Adipocyte (in vitro differentiated cells): ENCODE measurements around the gene TCF7L1.

Experiments used
- DNase-seq: peaks from one replicate; pipeline ENCODE4 v3.0.0-alpha.2; 2015; ENCODE audit warnings: low read depth
- H3K27me3 ChIP-seq: replicated peaks from 2 replicates; pipeline ENCODE4 v1.7.0; 2013; ENCODE audit warnings: mild to moderate bottlenecking, low read length, moderate library complexity; ENCODE audit not compliant: control insufficient read depth, insufficient read depth
- H3K36me3 ChIP-seq: 2 replicates; pipeline ENCODE4 v1.7.0; 2013; ENCODE audit warnings: low read length, mild to moderate bottlenecking, moderate library complexity; ENCODE audit not compliant: control insufficient read depth, insufficient read depth, severe bottlenecking
- H3K4me1 ChIP-seq: 2 replicates; pipeline ENCODE4 v1.7.0; 2013; ENCODE audit warnings: mild to moderate bottlenecking, low read length, moderate library complexity; ENCODE audit not compliant: control insufficient read depth, insufficient read depth
- H3K4me3 ChIP-seq: 2 replicates; pipeline ENCODE4 v1.7.0; 2013; ENCODE audit warnings: mild to moderate bottlenecking, low read length, moderate library complexity
- H3K9ac ChIP-seq: 2 replicates; pipeline ENCODE4 v1.7.0; 2013; ENCODE audit warnings: mild to moderate bottlenecking, low read length, moderate library complexity
- H3K9me3 ChIP-seq: 2 replicates; pipeline ENCODE4 v1.7.0; 2013; ENCODE audit warnings: mild to moderate bottlenecking, low read length, moderate library complexity; ENCODE audit not compliant: control insufficient read depth

The TCF7L1 gene

DNA sequence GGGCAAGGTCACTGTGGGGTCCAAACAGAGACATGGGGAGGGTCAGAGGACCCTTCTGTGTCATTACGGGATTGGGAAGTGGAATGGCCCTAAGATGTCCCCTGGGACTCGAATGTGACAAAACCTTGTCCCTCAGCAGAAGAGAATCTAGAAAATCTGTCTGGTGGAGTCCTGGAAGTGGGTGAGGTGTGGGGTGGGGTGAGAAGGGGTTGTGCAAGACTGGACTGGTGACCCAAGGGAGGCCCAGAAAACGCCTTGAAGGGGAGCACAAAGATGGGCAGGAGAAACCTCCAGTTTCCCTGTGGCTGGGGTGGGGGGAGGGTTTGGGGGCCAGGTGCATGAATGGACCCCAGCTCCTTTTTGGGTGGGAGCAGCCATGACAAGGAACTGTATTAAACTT, 79.6 kb downstream of the TCF7L1 start:
- Histone ChIP-seq H3K9ac (no peak overlapping the region), H3K36me3 (no peaks in the 10 kb centered on the region), H3K27me3 (no peaks in the 10 kb centered on the region), H3K9me3 (no peaks in the 10 kb centered on the region), H3K4me1 (peaks cover 16% of the 10 kb centered on the region), H3K4me3 (no peak overlapping the region)
- DNase-seq: no peak

DNA sequence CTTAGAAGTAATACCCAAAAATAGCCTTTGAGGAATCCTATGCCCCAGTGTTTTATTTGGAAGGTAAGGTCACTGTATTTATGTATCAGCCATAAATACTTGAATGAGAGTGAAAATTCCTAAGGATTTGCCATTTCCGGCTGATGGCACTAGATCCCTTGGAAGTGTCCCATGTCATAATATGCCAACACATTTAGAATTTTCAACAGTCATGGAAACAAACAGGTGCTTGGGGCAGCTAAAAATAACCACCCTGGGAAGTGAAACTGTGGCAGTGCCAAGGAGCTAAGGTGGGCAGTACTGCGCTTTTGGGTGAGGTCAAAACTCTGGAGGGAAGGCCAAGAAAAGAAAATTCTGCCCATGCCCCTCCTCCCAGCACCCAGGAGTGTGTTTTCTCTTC, 80.2 kb downstream of the TCF7L1 start:
- H3K36me3 ChIP-seq: no peaks in the 10 kb centered on the region
- no peak for DNase-seq
- H3K27me3 ChIP-seq: no peaks in the 10 kb centered on the region
- no peak overlapping the region for H3K9ac ChIP-seq
- peaks cover 16% of the 10 kb centered on the region for H3K4me1 ChIP-seq
- H3K4me3 ChIP-seq: no peak overlapping the region
- no peaks in the 10 kb centered on the region for H3K9me3 ChIP-seq

DNA sequence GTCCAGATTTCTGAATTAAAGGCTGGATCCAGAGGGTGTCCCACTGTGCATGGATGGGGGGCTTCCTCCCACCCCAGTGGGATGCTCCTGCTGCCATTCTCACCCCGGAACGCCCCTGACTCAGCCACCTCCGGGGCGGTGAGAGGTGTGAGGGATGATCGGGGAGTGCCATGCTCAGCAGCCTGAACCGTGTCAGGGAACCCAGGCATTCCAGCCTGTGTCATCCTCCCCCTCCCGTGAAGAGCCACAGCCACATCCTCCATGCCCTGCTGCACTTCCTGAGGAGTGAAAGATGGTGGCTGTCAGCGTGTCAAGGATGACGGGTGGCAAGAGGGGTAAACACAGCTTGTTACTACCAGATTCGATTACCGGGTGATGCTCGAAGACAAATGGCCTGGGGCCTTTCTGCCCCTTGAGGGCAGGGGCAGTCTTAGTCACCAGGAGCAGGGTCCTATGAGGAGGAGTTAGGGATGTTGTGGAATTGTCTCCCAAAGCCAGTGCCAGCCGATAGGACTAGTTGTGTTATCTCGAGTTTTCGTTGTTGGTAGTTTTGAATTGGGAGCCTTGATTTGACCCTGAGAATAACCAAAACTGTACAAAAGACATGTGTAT, 80.8 kb downstream of the TCF7L1 start:
- no peak for DNase-seq
- no peaks in the 10 kb centered on the region for H3K36me3 ChIP-seq
- no peak overlapping the region for H3K4me3 ChIP-seq

DNA sequence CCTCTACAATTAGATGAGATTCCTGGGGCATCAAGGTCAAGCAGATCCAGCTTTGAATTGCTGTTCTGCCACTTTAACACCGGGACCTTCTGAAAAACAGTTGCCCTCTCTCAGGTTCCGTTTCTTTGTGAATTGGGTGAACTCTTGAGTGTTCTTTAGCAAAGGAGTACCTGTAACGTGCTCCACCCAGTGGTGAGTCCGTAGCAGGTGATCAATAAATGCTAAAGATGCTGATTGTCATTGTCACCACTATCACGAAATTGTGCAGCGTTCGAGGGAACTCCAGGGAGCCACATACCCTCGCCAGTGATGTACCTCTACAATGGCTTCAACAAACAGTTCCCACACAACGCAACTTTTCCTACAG, 81.9 kb downstream of the TCF7L1 start:
- H3K27me3 ChIP-seq: no peaks in the 10 kb centered on the region
- H3K36me3 ChIP-seq: no peaks in the 10 kb centered on the region
- H3K4me1 ChIP-seq: peaks cover 16% of the 10 kb centered on the region
- H3K4me3 ChIP-seq: peak overlapping the region; percentile 17
- H3K9ac ChIP-seq: no peak overlapping the region
- DNase-seq: no peak
- H3K9me3 ChIP-seq: no peaks in the 10 kb centered on the region

More for the DNA sequence above, 80.8 kb downstream of the TCF7L1 start:
- Histone ChIP-seq H3K27me3 (no peaks in the 10 kb centered on the region), H3K9me3 (no peaks in the 10 kb centered on the region), H3K4me1 (peaks cover 16% of the 10 kb centered on the region), H3K9ac (no peak overlapping the region)

DNA sequence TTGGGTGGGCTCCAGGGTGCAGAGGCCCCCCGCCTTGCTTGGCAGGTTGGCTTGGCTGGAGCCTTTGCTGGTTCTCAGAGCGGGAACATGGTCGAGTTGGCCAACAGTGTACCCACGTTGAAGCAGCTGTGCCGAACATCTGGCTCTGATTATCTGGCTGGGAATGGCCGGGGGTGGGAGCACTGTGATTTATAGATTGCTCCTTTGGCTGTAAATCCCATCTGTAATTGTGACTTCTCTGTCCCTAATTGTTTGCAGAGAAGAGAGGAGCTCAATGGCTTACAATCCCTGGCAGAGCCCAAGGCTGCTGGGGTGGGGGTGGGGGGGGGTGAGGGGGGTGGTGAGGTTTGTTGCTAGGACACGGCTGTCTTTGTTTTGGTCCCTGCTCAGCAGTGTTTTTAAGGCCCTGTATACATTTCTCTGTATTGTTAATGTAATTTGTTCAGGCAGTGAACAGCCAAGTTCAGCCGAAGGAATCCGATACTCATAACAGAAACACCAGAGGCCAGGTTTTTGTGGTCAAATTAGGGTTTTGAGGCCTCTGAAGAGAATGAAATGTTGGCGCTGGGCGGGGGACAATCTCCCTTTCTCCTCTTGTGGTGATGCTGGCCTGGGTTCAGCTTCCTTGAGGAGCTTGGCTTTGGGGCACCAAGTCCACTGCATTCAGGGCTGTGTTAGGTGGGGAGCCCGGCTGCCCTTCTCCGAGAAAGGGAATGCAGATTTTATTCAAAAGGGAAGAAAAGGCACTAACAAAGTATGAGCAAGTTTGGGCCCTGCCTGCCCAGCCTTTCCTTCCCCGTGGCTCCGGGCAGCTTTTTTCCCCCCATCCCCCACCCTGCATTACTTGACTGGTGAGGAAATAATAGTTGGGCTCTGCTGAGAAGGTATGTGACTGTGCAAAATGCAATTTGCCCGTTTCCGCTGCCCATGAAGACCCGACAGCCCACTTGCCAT, 82.5 kb downstream of the TCF7L1 start:
- Histone ChIP-seq H3K36me3 (no peaks in the 10 kb centered on the region), H3K4me1 (peaks cover 17% of the 10 kb centered on the region), H3K9me3 (no peaks in the 10 kb centered on the region), H3K27me3 (no peaks in the 10 kb centered on the region), H3K9ac (no peak overlapping the region), H3K4me3 (peak overlapping the region; percentile 17)
- peak; percentile 96 for DNase-seq

DNA sequence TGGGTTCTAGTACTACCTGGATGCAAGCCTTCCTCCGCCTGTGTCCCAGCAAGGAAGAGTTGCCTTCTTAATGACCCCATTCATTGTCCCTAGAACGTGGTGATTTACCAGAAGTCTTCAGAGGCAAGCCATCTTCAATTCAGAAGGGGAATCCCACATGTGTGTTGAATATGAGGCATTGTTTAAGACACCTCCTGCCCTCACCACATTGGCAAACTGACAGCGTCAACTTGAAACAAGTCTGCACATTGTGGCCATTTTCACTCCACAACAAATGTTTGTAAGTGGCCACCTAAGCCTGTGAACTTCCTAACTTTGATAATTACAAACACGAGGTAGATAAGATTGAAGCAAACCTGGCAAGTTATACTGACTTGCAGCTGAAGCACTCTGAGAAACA, 83.7 kb downstream of the TCF7L1 start:
- DNase-seq: no peak
- no peaks in the 10 kb centered on the region for H3K36me3 ChIP-seq
- no peaks in the 10 kb centered on the region for H3K27me3 ChIP-seq
- H3K9ac ChIP-seq: no peak overlapping the region
- H3K4me1 ChIP-seq: peaks cover 28% of the 10 kb centered on the region
- H3K9me3 ChIP-seq: no peaks in the 10 kb centered on the region
- no peak overlapping the region for H3K4me3 ChIP-seq

DNA sequence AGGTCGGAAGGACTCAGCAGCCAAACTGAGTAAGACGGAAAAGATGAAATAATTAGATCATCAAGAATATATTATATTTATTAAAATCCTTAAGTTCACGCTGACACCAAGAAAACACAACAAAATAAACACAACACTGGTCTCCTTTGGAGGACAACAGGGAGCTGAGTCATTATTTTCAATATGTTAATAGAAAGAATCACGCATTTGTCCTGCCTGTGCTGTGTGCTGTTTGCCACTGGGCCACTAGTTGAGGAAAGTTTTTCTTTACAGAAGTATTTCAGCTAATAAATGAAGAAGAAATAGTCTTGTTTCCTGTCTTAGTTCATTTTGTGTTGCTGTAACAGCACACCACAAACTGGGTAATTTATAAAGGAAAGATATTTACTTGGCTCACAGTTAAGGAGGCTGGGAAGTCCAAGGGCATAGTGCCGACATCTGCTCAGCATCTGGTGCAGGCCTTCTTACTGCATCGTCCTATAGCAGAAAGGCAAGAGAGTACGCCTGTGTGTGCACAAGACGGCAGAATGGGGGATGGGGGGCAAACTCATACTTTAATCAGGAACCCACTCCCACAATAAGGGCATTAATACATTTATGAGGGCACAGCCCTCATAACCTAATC, 88.0 kb downstream of the TCF7L1 start:
- H3K9ac ChIP-seq: no peak overlapping the region
- H3K27me3 ChIP-seq: no peaks in the 10 kb centered on the region
- no peaks in the 10 kb centered on the region for H3K9me3 ChIP-seq
- peaks cover 19% of the 10 kb centered on the region for H3K4me1 ChIP-seq
- no peak for DNase-seq
- no peaks in the 10 kb centered on the region for H3K36me3 ChIP-seq
- H3K4me3 ChIP-seq: no peak overlapping the region

DNA sequence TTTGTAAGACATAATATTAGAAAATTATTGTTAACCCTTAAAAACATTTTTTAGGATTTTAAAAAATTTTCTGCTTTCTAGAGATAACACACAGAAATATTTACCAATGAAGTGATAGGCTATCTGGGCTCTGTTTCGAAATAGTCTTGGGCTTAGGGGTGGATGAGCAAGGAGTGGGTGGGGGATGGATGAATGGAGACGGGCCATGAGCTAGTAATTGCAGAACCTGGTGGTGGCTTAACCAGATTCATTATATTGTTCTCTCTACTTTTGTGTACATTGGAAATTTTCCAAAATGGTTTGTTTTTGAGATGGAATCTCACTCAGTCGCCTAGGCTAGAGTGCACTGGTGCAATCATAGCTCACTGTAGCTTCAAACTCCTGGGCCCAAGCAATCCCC, 89.6 kb downstream of the TCF7L1 start:
- Histone ChIP-seq H3K4me3 (no peak overlapping the region), H3K9me3 (no peaks in the 10 kb centered on the region), H3K9ac (no peak overlapping the region), H3K27me3 (no peaks in the 10 kb centered on the region), H3K36me3 (no peaks in the 10 kb centered on the region), H3K4me1 (peaks cover 14% of the 10 kb centered on the region)
- DNase-seq: no peak

DNA sequence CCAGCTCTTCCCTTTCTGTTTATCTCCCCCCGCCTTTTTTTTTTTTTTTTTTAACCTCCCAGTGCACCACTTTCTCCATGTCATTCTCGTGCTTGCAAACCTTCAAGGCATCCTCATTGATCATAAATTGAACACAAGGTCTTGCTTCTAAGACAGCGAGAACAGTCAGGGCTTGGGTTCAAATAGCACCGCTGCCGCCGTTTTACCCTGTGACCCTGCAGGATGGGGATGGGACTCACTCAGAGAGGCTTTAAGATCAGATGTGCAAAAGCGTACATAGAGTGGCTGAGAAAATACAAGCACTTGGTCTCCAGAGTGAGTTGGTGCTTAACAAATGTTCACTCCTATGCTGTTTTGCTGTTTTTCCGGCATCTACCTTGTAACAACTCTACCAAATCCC, 93.6 kb downstream of the TCF7L1 start:
- Histone ChIP-seq H3K9me3 (no peaks in the 10 kb centered on the region), H3K36me3 (no peaks in the 10 kb centered on the region)

DNA sequence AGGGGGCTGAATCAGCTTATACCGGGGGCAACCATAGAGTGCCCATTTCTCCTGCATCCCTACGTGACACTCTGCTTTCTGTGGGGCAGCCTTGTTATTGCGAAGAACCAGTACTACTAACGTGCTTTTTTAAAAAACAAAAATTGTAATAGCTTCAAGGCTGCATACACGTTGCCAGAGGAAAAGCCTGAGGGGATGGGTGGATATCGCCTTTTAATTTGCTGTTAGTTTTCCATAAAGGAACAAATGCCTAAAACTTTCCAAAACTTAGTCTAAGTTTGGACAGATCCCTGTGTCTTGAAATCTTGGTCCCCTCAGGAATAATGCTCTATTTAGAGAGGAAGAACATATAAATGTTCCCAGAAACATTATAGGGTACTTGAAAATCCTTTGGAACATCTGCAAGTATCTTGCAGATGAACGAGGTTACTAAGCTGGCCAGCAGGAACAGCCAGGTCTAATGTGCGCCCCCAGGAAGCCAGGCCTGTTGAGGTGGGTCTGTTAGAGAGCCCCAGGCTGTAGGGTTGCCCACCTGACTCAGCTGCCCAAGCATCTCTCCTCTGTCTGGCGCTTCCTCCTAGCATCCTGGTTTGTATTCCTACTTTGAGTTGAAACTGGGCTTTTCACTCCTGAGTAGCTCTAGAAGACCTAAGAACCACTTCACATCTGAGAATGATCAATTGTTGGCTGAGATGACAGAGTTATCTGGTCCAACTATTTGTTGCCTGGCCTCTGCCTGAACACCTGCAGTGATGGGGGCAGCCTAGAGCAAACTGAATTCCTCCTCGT, 97.7 kb downstream of the TCF7L1 start:
- Histone ChIP-seq H3K4me1 (no peaks in the 10 kb centered on the region), H3K9me3 (no peaks in the 10 kb centered on the region), H3K27me3 (no peaks in the 10 kb centered on the region), H3K36me3 (peaks cover 5% of the 10 kb centered on the region), H3K9ac (no peak overlapping the region), H3K4me3 (no peak overlapping the region)
- no peak for DNase-seq

More for the DNA sequence above, 93.6 kb downstream of the TCF7L1 start:
- no peak overlapping the region for H3K9ac ChIP-seq
- H3K4me1 ChIP-seq: peaks cover 3% of the 10 kb centered on the region
- H3K4me3 ChIP-seq: no peak overlapping the region
- no peak for DNase-seq
- no peaks in the 10 kb centered on the region for H3K27me3 ChIP-seq

DNA sequence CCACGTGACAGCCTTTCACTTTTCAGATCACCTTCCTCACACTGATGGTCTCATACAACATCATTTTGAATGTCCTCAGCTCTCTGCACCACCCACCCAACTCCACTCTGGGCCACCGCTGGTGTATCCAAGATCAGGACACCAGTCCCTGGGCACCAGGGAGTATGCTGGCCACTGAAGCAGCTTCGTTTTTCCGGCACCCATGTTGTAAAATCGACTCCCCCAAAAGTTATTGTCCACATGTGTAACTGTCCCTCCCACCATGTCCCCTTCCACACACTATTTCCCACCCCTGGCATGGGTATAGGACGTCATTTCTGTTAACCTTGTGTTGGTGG, 98.2 kb downstream of the TCF7L1 start:
- H3K36me3 ChIP-seq: peaks cover 5% of the 10 kb centered on the region
- no peaks in the 10 kb centered on the region for H3K4me1 ChIP-seq
- H3K9ac ChIP-seq: no peak overlapping the region
- no peak for DNase-seq
- H3K9me3 ChIP-seq: no peaks in the 10 kb centered on the region
- no peaks in the 10 kb centered on the region for H3K27me3 ChIP-seq
- no peak overlapping the region for H3K4me3 ChIP-seq
